ENCODE results near the gene PRRG3.

DNA sequence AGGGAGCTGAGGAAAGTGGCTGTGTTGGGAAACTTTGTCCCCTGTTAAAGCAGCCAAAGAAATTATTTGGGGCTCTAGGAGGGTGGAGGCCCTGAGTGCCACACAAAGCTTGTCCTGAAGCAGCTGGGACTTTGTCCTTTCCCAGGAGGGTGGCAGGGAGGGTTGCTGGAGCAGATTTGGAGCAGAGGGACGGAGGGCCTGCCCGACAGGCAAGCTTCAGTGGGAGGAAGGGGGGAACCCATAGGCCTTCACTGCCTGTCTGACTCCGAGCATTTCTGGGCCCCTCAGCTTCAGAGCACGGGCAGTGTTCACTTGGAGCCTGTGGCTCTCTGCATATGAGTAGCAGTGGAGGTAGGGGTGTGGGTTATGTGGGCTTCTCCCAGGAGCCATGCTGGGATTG lies 32.1 kb downstream of the PRRG3 start:
- TF ChIP-seq POLR2A (IDR thresholded peaks at IDR 0.05) (no peak), POLR2AphosphoS5 (IDR thresholded peaks at IDR 0.05) (no peak), EP300 (IDR thresholded peaks at IDR 0.05) (no peak)
- TF ChIP-seq, protein P1, sequence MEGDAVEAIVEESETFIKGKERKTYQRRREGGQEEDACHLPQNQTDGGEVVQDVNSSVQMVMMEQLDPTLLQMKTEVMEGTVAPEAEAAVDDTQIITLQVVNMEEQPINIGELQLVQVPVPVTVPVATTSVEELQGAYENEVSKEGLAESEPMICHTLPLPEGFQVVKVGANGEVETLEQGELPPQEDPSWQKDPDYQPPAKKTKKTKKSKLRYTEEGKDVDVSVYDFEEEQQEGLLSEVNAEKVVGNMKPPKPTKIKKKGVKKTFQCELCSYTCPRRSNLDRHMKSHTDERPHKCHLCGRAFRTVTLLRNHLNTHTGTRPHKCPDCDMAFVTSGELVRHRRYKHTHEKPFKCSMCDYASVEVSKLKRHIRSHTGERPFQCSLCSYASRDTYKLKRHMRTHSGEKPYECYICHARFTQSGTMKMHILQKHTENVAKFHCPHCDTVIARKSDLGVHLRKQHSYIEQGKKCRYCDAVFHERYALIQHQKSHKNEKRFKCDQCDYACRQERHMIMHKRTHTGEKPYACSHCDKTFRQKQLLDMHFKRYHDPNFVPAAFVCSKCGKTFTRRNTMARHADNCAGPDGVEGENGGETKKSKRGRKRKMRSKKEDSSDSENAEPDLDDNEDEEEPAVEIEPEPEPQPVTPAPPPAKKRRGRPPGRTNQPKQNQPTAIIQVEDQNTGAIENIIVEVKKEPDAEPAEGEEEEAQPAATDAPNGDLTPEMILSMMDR (IDR thresholded peaks at IDR 0.05) = no peak
